Measurements from ENCODE around the gene CALHM6.

- TF ChIP-seq CTCF (IDR thresholded peaks at IDR 0.05) (no peak), POLR2A (IDR thresholded peaks at IDR 0.05) (no peak)
These were observed 7.1 kb downstream of the CALHM6 start for GRCh38 chr6:116468293-116468692.

Measured in heart left ventricle (tissue), 13 donors.